IPS-11a (cell line): ENCODE results near the gene CCDC187.

Experiments
- H3K4me3 ChIP-seq: one replicate; pipeline ENCODE4 v1.5.1; 2013; ENCODE audit warnings: low read depth, low read length, control low read depth

Gene CCDC187

GRCh38 chr9:136230773-136231172, 73.1 kb downstream of the CCDC187 start:
- H3K4me3 ChIP-seq: no peak overlapping the region

- H3K4me3 ChIP-seq: no peak overlapping the region
Observed at GRCh38 chr9:136230365-136230764, 73.5 kb downstream of the CCDC187 start.

GRCh38 chr9:136229096-136230065, 74.5 kb downstream of the CCDC187 start:
- no peak overlapping the region for H3K4me3 ChIP-seq

- no peak overlapping the region for H3K4me3 ChIP-seq
Observed at GRCh38 chr9:136228107-136228875, 75.6 kb downstream of the CCDC187 start.

GRCh38 chr9:136226680-136227407, 77.0 kb downstream of the CCDC187 start:
- H3K4me3 ChIP-seq: no peak overlapping the region

- H3K4me3 ChIP-seq: no peak overlapping the region
Observed at GRCh38 chr9:136225748-136226679, 77.9 kb downstream of the CCDC187 start.

- no peak overlapping the region for H3K4me3 ChIP-seq
Observed at GRCh38 chr9:136225366-136225747, 78.5 kb downstream of the CCDC187 start.

GRCh38 chr9:136223871-136224640, 79.8 kb downstream of the CCDC187 start:
- no peak overlapping the region for H3K4me3 ChIP-seq

GRCh38 chr9:136222906-136223285, 81.0 kb downstream of the CCDC187 start:
- no peak overlapping the region for H3K4me3 ChIP-seq

GRCh38 chr9:136222166-136222905, 81.6 kb downstream of the CCDC187 start:
- no peak overlapping the region for H3K4me3 ChIP-seq

- no peak overlapping the region for H3K4me3 ChIP-seq
Observed at GRCh38 chr9:136220017-136220729, 83.7 kb downstream of the CCDC187 start.

- no peak overlapping the region for H3K4me3 ChIP-seq
Observed at GRCh38 chr9:136219276-136219675, 84.6 kb downstream of the CCDC187 start.

GRCh38 chr9:136218673-136219072, 85.2 kb downstream of the CCDC187 start:
- H3K4me3 ChIP-seq: no peak overlapping the region

- no peak overlapping the region for H3K4me3 ChIP-seq
Observed at GRCh38 chr9:136218271-136218670, 85.6 kb downstream of the CCDC187 start.

GRCh38 chr9:136216541-136217244, 87.2 kb downstream of the CCDC187 start:
- no peak overlapping the region for H3K4me3 ChIP-seq

GRCh38 chr9:136213733-136214132, 90.2 kb downstream of the CCDC187 start:
- no peak overlapping the region for H3K4me3 ChIP-seq

GRCh38 chr9:136212345-136212950, 91.4 kb downstream of the CCDC187 start:
- no peak overlapping the region for H3K4me3 ChIP-seq
